Esophagus (tissue), 2 donors: ENCODE measurements around the gene STXBP4. TPM values are rescaled to one million over a fixed set of nuclear protein-coding genes. Genes with fewer than 3 reads are reported as not detected.

Experiments used
- H3K27ac ChIP-seq, 2 donors: one replicate each; pipeline ENCODE4 v1.5.1; 2013; ENCODE audit warnings: low read depth in 2 of 2, mild to moderate bottlenecking in 2 of 2, inconsistent platforms in 1 of 2, low read length in 1 of 2, moderate library complexity in 1 of 2
- H3K27me3 ChIP-seq, 2 donors: one replicate each; pipeline ENCODE4 v1.6.1; 2013; ENCODE audit warnings: low read length in 2 of 2, control low read depth in 1 of 2, mild to moderate bottlenecking in 1 of 2; ENCODE audit not compliant: insufficient read depth in 2 of 2, control insufficient read depth in 1 of 2
- H3K36me3 ChIP-seq, 2 donors: one replicate each; pipeline ENCODE4 v1.6.1; 2013; ENCODE audit warnings: low read length in 1 of 2; ENCODE audit not compliant: control insufficient read depth in 2 of 2, insufficient read depth in 2 of 2
- H3K4me1 ChIP-seq, 2 donors: one replicate each; pipeline ENCODE4 v1.6.1; 2013; ENCODE audit warnings: low read length in 1 of 2; ENCODE audit not compliant: control insufficient read depth in 2 of 2, insufficient read depth in 2 of 2
- H3K4me3 ChIP-seq, 2 donors: one replicate each; pipeline ENCODE4 v1.5.1; 2013; ENCODE audit warnings: low read length in 2 of 2, mild to moderate bottlenecking in 2 of 2, low read depth in 1 of 2, moderate library complexity in 1 of 2
- H3K9me3 ChIP-seq, 2 donors: one replicate each; pipeline ENCODE4 v1.6.1; 2013; ENCODE audit warnings: mild to moderate bottlenecking in 2 of 2, low read depth in 1 of 2, low read length in 1 of 2, moderate library complexity in 1 of 2; ENCODE audit not compliant: control insufficient read depth in 2 of 2, insufficient read depth in 1 of 2
- WGBS, 2 donors: extraction: QIAGEN DNeasy Blood & Tissue Kit; methylation state at CpG; one replicate each; pipeline ENCODE4 v1.1.7; 2013; 5-methylcytosine and 5-hydroxymethylcytosine counted together
- polyA plus RNA-seq, 2 donors: library from polyadenylated mRNA; stranded (reverse); fragments of 200-250 nt; gene quantifications; one replicate each; pipeline ENCODE4 v1.2.3, GENCODE V29; 2013
- donor health status: healthy with polysubstance abuse.
- donor health status: Bipolar disorder and iron deficiency.

STXBP4 gene
- polyA plus RNA-seq, 2 donors: 0.59 to 1.2 TPM

GRCh38 chr17:55121268-55121667, 152.7 kb downstream of the STXBP4 start:
- H3K4me1 ChIP-seq: no peaks in the 10 kb centered on the region
- H3K27ac ChIP-seq: no peak overlapping the region
- no peak overlapping the region for H3K4me3 ChIP-seq
- H3K9me3 ChIP-seq: no peaks in the 10 kb centered on the region
- H3K27me3 ChIP-seq: no peaks in the 10 kb centered on the region
- no peaks in the 10 kb centered on the region for H3K36me3 ChIP-seq

DNA sequence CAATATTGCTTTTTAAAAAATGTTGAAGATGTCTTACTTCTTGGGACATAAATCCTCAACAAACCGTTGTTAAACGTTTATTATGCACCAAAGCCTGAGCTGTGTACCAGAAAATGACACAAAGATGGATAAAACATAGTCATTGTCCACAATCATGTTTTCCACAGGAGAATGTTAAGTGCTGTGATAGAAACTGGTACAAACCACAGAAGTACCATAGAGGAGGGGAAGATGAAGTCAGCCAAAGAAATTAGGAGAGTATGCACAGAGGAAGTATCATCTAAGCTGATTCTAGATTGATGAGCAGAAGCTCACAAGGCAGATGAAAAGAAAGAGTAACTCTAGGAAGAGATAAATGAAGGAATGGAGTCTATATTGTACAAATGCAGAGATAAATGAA, 153.5 kb downstream of the STXBP4 start:
- H3K36me3 ChIP-seq: no peaks in the 10 kb centered on the region
- H3K27me3 ChIP-seq: no peaks in the 10 kb centered on the region
- 92 to 96% methylated on average over 2 of the region's 2 CpGs for WGBS, 2 donors
- H3K4me3 ChIP-seq: no peak overlapping the region
- no peaks in the 10 kb centered on the region for H3K9me3 ChIP-seq
- no peaks in the 10 kb centered on the region for H3K4me1 ChIP-seq
- no peak overlapping the region for H3K27ac ChIP-seq

DNA sequence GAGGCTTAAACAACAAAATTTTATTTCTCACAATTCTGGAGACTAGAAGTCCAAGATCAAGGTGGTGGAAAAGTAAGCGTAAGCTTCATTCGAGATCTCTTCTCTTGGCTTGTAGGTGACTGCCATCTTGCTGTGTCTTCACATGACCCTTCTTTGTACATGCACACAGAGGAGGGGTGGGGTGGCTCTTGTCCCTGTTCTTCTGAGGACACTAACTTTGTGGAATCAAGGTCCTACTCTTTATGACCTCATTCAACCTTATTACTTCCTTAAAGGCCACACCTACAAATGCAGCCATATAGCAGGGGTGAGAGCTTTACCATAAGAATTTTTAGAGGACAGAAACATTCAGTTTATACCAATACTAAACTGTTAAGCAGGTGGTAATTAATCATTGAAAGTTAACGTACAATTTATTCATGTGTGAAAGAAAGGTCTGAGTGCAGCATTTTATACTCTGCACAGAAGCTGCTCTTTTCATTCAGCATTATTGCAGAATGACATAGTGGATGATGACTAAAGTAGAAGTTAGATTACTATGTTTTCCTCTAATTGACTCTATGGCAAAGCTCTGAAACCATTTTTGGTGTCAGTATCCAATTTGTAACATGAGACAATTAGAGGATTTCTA, 156.3 kb downstream of the STXBP4 start:
- no peaks in the 10 kb centered on the region for H3K27me3 ChIP-seq
- H3K4me3 ChIP-seq: no peak overlapping the region
- no peaks in the 10 kb centered on the region for H3K4me1 ChIP-seq
- H3K27ac ChIP-seq: no peak overlapping the region
- H3K9me3 ChIP-seq: no peaks in the 10 kb centered on the region
- WGBS, 2 donors: 83 to 91% methylated on average over 3 of the region's 3 CpGs
- no peaks in the 10 kb centered on the region for H3K36me3 ChIP-seq

DNA sequence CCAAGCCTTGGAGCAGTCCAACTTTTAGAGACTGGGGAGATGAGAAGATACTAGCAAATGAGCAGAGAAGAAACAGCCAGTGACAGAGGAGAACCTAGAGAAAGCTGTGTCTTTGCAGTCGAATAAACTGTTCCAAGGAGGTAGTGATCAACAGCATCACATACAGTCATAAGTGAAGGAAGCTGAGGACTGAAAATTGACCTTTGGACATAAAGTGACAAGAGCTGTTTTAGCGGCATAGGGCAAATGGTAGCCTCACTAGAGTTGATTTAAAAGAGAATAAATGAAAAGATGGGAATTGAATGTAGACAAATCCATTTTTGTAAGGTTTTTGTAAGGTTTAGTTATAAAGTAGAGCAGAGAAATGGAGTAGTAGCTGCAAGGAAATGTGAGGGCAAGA, 165.0 kb downstream of the STXBP4 start:
- no peaks in the 10 kb centered on the region for H3K27me3 ChIP-seq
- no peaks in the 10 kb centered on the region for H3K4me1 ChIP-seq
- H3K36me3 ChIP-seq: no peaks in the 10 kb centered on the region
- 47 to 73% methylated on average over 2 of the region's 2 CpGs for WGBS, 2 donors
- no peak overlapping the region for H3K27ac ChIP-seq
- no peaks in the 10 kb centered on the region for H3K9me3 ChIP-seq
- H3K4me3 ChIP-seq: no peak overlapping the region

- H3K4me1 ChIP-seq: no peaks in the 10 kb centered on the region
- H3K27me3 ChIP-seq: no peaks in the 10 kb centered on the region
- no peak overlapping the region for H3K4me3 ChIP-seq
- 74 to 76% methylated on average over 1 of the region's 1 CpG for WGBS, 2 donors
- no peak overlapping the region for H3K27ac ChIP-seq
- H3K9me3 ChIP-seq: no peaks in the 10 kb centered on the region
- H3K36me3 ChIP-seq: no peaks in the 10 kb centered on the region
Measured at GRCh38 chr17:55134486-55135157, 166.1 kb downstream of the STXBP4 start.

GRCh38 chr17:55140809-55141208, 172.2 kb downstream of the STXBP4 start:
- Histone ChIP-seq H3K27me3 (no peaks in the 10 kb centered on the region), H3K9me3 (no peaks in the 10 kb centered on the region), H3K27ac (no peak overlapping the region), H3K4me3 (no peak overlapping the region), H3K36me3 (no peaks in the 10 kb centered on the region), H3K4me1 (no peaks in the 10 kb centered on the region)

DNA sequence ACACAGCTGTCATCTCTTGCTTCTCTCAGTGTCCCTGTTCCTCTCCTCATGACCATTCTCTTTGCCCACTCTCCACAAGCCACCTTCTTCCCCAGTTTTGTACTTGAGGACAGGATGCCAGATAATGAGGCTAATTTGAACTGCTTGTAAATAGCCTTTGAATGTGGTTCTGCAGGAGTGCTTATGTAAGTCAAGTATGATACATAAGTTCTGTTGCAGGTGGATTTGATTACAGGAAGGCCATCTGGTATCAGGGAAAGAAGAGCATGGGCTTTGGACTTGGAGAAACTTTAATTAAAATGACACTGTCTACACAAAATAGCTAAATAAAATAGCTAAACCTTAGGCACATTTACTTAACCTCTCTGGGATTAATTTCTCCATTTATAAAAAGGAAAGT, 176.0 kb downstream of the STXBP4 start:
- Histone ChIP-seq H3K4me1 (no peaks in the 10 kb centered on the region), H3K27me3 (no peaks in the 10 kb centered on the region), H3K27ac (no peak overlapping the region), H3K9me3 (no peaks in the 10 kb centered on the region), H3K36me3 (no peaks in the 10 kb centered on the region), H3K4me3 (no peak overlapping the region)

DNA sequence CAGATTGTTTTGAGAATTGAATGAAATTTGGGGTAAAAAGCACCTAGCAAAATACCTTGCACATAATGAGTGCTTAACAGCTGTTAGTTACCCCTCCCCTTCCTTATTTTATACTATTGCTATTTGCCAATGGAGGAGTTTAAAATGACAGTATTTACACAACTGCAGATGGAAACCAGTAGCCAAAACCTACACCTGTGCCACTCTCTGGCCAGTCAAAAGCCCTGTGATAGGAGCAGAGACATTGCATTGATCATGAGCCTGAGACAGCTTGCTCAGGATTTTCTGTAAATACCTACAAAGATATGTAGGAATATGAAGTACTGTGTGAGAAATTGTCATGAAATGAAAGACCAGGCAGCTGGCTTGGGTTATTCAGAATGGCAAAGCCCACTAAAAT, 180.9 kb downstream of the STXBP4 start:
- Histone ChIP-seq H3K9me3 (no peaks in the 10 kb centered on the region), H3K36me3 (no peaks in the 10 kb centered on the region), H3K4me1 (no peaks in the 10 kb centered on the region), H3K4me3 (no peak overlapping the region), H3K27ac (no peak overlapping the region), H3K27me3 (no peaks in the 10 kb centered on the region)

- no peaks in the 10 kb centered on the region for H3K27me3 ChIP-seq
- no peaks in the 10 kb centered on the region for H3K9me3 ChIP-seq
- H3K36me3 ChIP-seq: no peaks in the 10 kb centered on the region
- H3K27ac ChIP-seq: no peak overlapping the region
- no peaks in the 10 kb centered on the region for H3K4me1 ChIP-seq
- no peak overlapping the region for H3K4me3 ChIP-seq
- 61 to 72% methylated on average over 4 of the region's 4 CpGs for WGBS, 2 donors
Measured at GRCh38 chr17:55152236-55152635, 183.7 kb downstream of the STXBP4 start.

DNA sequence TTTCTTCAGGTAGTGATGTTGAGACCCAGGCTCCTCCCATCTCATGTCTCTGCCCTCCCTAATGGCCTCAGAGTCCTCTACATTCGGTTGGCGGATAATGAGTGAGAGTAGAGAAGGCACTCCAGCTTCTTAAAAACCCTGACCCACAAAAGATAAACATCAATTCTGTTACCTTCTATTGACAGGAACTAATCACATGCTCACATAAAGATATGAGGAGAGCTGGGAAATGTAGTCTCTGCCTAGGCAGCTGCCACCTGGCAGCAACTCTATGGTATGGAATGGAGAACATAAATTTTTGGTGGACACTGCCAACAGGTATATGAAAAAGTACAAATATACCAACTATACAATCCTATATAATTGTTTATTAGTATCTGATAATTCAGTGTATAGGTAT, 185.5 kb downstream of the STXBP4 start:
- Histone ChIP-seq H3K36me3 (no peaks in the 10 kb centered on the region), H3K27me3 (no peaks in the 10 kb centered on the region), H3K9me3 (no peaks in the 10 kb centered on the region), H3K4me1 (no peaks in the 10 kb centered on the region), H3K27ac (no peak overlapping the region), H3K4me3 (no peak overlapping the region)
- 96 to 97% methylated on average over 2 of the region's 2 CpGs for WGBS, 2 donors
